GM23338 (cell line): ENCODE measurements around the gene LRRC3.

Source experiments
- CREB1 ChIP-seq: fragments of 250-450 bp; sonication (Bioruptor Pico); IDR thresholded peaks from 2 replicates; pipeline ENCODE4 v1.5.0; 2020; ENCODE audit warnings: low read depth, mild to moderate bottlenecking, moderate library complexity
- POLR2AphosphoS5 ChIP-seq: IDR thresholded peaks from 2 replicates; pipeline ENCODE4 v1.6.1; 2016; ENCODE audit warnings: antibody characterized with exemption, low read depth
- TF ChIP-seq, protein P1 (sequence below), 2 experiments: fragments of 200-600 bp in 1 of 2; sonication (generic) in 1 of 2; conservative IDR thresholded peaks; 2 replicates each; pipeline versions ENCODE4 v1.5.1 to v1.6.1; 2016 to 2017; ENCODE audit warnings: antibody characterized with exemption in 2 of 2, low read depth in 2 of 2, mild to moderate bottlenecking in 2 of 2, moderate library complexity in 1 of 2

DNA sequence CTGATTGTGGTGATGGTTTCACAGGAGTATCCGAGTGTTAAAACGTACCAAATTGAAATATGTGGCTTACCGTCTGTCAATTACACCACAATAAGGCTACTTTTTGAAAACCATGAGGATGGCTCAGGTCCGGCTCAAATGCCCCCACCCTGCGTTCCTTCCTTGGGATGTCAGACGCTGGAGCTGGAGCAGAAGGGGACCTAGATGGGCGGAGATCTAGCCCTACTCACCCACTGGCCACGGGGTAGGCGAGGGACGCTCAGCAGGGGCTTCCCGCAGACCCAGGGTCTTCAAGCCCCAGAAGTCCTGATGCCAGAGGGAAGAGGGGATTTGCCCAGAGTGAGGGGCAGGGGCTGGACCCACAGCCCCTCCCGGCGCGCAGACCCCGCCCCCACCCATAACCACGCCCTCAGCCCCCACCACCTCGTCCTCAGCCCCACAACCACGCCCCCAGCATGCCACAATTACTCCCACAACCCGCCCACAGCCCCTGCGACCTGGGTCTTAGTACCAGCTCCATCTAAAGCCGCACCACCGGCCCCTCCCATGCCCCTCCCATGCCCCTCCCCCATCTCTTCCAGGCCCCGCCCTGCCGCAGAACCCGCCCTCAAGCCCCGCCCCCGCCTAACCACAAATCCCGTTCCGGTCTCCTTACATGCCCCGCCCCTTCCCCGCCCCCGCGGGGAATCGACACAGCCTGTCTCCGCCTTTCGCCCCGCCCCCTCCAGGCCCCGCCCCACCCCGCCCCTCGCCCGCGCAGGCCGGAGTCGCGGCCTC lies at the start of gene LRRC3:
- TF ChIP-seq, protein P1, sequence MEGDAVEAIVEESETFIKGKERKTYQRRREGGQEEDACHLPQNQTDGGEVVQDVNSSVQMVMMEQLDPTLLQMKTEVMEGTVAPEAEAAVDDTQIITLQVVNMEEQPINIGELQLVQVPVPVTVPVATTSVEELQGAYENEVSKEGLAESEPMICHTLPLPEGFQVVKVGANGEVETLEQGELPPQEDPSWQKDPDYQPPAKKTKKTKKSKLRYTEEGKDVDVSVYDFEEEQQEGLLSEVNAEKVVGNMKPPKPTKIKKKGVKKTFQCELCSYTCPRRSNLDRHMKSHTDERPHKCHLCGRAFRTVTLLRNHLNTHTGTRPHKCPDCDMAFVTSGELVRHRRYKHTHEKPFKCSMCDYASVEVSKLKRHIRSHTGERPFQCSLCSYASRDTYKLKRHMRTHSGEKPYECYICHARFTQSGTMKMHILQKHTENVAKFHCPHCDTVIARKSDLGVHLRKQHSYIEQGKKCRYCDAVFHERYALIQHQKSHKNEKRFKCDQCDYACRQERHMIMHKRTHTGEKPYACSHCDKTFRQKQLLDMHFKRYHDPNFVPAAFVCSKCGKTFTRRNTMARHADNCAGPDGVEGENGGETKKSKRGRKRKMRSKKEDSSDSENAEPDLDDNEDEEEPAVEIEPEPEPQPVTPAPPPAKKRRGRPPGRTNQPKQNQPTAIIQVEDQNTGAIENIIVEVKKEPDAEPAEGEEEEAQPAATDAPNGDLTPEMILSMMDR (conservative IDR thresholded peaks at IDR 0.05; ENCODE audit: low read depth in 2 of 2) = no peak
- TF ChIP-seq POLR2AphosphoS5 = no peak; the same call in 1 of the 2 replicates
- no peak for TF ChIP-seq CREB1
